Activated naive CD4-positive, alpha-beta T cell treated with anti-CD3 and anti-CD28 coated beads, Interleukin-2, amount 50 U/mL, for 24 hours (primary cell): ENCODE data around the gene C1QTNF12.

Experiments used
- H3K27ac Mint-ChIP-seq: one replicate; pipeline ENCODE4 v1.8.0; 2021; ENCODE audit warnings: mild to moderate bottlenecking, mixed read lengths
- H3K27me3 Mint-ChIP-seq: one replicate; pipeline ENCODE4 v1.8.0; 2021; ENCODE audit warnings: mixed read lengths
- H3K36me3 Mint-ChIP-seq: one replicate; pipeline ENCODE4 v1.8.0; 2021; ENCODE audit warnings: mixed read lengths
- H3K4me1 Mint-ChIP-seq: one replicate; pipeline ENCODE4 v1.8.0; 2021; ENCODE audit warnings: mixed read lengths
- H3K4me3 Mint-ChIP-seq: one replicate; pipeline ENCODE4 v1.8.0; 2021; ENCODE audit warnings: mild to moderate bottlenecking, mixed read lengths
- H3K9me3 Mint-ChIP-seq: one replicate; pipeline ENCODE4 v1.8.0; 2021; ENCODE audit warnings: mixed read lengths

Gene C1QTNF12, protein sequence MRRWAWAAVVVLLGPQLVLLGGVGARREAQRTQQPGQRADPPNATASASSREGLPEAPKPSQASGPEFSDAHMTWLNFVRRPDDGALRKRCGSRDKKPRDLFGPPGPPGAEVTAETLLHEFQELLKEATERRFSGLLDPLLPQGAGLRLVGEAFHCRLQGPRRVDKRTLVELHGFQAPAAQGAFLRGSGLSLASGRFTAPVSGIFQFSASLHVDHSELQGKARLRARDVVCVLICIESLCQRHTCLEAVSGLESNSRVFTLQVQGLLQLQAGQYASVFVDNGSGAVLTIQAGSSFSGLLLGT

DNA sequence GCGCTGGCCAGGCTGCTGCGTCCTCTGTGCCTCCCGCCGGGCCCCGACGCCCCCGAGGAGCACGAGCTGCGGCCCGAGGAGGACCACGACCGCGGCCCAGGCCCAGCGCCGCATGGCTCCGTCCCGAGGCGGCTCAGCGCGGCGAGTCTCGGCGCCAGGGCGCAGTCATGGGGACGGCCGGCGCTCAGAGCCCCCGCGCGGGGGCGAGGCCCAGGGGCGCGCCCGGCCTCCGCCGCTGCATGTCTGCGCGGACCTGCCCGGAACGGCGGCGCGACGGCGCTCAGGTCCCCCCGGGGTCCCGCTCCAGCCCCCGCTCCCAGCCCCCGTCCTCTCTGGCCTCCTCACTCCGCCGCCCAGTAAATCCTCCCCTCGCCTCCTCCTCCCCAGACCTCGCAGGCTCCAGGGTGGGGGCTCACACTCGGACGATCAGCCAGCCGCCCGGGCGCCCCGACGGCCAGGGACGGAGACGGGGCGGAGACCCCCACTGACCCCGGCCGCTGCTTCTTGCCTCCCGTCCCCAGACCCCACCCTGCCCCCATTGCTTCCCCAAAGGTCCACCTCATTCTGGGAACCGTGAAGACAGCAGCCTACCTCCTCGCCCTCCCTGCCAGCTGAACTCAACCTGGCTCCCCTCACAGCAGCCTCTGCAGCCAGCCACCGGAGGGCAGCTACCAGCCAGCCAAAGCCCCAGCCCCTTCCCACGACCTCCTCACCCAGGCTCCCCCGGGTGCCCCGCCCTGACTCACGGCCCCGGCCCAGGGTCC lies at the start of gene C1QTNF12:
Gene C1QTNF12, minus strand, starts transcription at position 146 of the 764 bp plus-strand sequence. Its CDS starts 32 bp downstream, at position 114.
- H3K4me3 Mint-ChIP-seq = no peak within 1 kb of the TSS
- H3K4me1 Mint-ChIP-seq = peaks cover 16% of the 10 kb centered on the region
- H3K36me3 Mint-ChIP-seq = no peaks in the 10 kb centered on the region
- H3K27me3 Mint-ChIP-seq = no peaks in the 10 kb centered on the region
- no peaks in the 10 kb centered on the region for H3K9me3 Mint-ChIP-seq
- no peak within 1 kb of the TSS for H3K27ac Mint-ChIP-seq

DNA sequence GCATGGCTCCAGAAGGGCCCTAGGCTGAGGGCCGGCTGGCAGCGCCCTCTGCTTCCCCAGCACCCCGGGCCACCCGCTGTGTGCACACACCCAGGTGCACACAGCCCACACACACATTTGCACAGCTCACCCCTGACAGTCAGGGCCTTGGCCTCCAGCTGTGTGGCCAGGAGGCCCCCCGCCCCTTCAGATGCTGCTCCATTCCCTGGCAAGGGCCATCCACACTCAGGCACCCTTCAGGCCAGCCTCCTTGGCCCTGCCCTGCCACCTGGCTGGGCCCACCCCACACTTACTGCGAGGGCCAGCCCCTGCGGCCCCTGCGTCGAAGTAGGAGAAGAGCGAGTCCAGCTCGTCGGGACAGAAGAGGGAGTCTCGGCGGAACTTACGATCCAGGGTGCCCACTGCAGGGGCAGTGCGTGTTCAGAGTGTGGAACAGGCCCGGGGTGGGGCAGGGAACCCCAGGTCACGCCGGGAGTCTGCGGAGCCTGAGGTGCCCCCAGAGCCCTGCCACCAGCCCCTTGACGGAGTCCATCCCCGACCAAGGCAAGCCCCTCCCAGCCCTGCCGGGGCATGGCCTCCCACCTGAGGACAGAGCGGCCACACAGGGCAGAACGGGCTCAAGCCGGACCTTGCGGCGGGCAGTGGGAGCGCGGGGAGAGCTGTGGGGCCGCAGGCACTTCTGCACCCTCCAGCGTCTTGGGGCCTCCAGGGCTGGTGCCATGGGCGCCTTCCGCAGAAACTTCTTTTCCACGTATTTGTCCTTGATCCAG lies 48.8 kb upstream of the C1QTNF12 start:
- Mint-ChIP-seq H3K27me3 (no peaks in the 10 kb centered on the region), H3K4me3 (no peak overlapping the region), H3K9me3 (no peaks in the 10 kb centered on the region), H3K4me1 (no peaks in the 10 kb centered on the region), H3K36me3 (no peaks in the 10 kb centered on the region), H3K27ac (no peak overlapping the region)

GRCh38 chr1:1294250-1294890 lies 47.8 kb upstream of the C1QTNF12 start:
- H3K4me3 Mint-ChIP-seq = no peak overlapping the region
- no peak overlapping the region for H3K27ac Mint-ChIP-seq
- no peaks in the 10 kb centered on the region for H3K9me3 Mint-ChIP-seq
- H3K4me1 Mint-ChIP-seq = no peaks in the 10 kb centered on the region
- no peaks in the 10 kb centered on the region for H3K36me3 Mint-ChIP-seq
- H3K27me3 Mint-ChIP-seq = no peaks in the 10 kb centered on the region

DNA sequence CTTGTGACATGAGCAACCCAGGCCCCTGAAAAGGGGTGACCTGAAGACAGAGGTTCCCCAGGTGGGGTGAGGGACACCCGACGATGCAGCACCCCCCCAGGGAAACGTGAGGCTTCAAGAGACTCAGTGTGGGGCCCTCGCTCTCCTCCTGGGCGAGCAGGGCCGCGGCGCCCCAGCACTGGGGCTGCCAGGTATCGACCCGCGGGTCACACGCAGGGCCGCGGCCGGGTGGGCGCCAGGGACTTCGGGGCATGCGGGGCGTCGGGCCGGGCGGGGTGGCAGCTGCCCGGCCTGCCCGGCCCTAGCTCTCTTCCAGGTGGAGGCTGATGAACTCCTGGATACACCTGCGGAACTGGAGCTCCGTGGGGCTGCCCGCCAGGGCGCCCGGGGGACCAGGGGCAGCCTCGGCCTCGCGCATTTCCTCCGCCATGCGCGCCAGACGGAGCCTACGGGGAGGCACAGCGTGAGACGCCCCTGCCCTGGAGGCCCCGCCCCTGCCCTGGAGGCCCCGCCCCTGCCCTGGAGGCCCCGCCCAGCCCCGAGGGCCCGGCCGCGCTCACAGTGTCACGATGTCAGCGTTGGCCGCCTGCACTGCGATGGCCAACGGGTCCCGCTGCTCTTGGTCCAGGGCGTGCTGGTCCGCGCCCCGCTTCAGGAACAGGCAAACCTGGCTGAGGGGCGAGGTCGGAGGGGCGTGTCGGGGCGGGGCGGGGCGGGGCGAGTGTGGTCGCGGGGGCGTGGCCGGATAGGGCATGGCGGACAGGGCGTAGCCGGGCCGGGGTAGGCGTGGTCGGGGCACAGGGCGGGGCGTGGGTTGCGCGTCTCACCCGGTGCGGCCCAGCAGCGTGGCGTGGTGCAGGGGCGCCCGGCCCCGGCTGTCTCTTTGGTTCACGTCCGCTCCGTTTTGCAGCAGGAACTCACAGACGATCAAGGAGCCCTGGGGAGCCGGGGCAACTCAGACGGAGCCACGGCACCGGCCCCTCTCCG lies 47.0 kb upstream of the C1QTNF12 start:
- no peaks in the 10 kb centered on the region for H3K4me1 Mint-ChIP-seq
- H3K4me3 Mint-ChIP-seq = no peak overlapping the region
- H3K27ac Mint-ChIP-seq = no peak overlapping the region
- no peaks in the 10 kb centered on the region for H3K36me3 Mint-ChIP-seq
- H3K27me3 Mint-ChIP-seq = no peaks in the 10 kb centered on the region
- H3K9me3 Mint-ChIP-seq = no peaks in the 10 kb centered on the region

DNA sequence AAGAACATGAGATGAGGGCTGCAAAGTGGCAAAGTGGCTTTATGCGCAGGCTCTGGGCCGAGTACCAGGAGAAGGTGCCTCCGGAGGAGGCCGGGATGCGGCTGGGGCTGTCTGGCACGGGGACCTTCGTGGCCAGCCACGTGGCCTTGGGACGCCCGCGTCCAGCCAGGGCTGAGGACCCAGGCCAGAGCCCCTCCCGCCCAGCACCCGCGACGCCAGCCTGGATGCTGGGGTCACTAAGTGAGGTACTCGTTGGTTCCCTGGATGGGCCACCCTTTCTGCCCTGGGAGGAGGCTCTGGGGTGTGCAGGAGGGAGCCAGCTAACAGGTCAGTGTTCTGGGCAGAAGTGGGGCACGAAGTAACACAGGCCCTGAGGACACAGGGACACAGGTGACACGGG lies 46.3 kb upstream of the C1QTNF12 start:
- no peaks in the 10 kb centered on the region for H3K36me3 Mint-ChIP-seq
- H3K4me1 Mint-ChIP-seq = no peaks in the 10 kb centered on the region
- no peaks in the 10 kb centered on the region for H3K9me3 Mint-ChIP-seq
- H3K4me3 Mint-ChIP-seq = no peak overlapping the region
- no peaks in the 10 kb centered on the region for H3K27me3 Mint-ChIP-seq
- no peak overlapping the region for H3K27ac Mint-ChIP-seq

GRCh38 chr1:1292442-1292779 lies 45.9 kb upstream of the C1QTNF12 start:
- no peaks in the 10 kb centered on the region for H3K27me3 Mint-ChIP-seq
- no peak overlapping the region for H3K27ac Mint-ChIP-seq
- no peak overlapping the region for H3K4me3 Mint-ChIP-seq
- H3K9me3 Mint-ChIP-seq = no peaks in the 10 kb centered on the region
- H3K36me3 Mint-ChIP-seq = no peaks in the 10 kb centered on the region
- no peaks in the 10 kb centered on the region for H3K4me1 Mint-ChIP-seq

DNA sequence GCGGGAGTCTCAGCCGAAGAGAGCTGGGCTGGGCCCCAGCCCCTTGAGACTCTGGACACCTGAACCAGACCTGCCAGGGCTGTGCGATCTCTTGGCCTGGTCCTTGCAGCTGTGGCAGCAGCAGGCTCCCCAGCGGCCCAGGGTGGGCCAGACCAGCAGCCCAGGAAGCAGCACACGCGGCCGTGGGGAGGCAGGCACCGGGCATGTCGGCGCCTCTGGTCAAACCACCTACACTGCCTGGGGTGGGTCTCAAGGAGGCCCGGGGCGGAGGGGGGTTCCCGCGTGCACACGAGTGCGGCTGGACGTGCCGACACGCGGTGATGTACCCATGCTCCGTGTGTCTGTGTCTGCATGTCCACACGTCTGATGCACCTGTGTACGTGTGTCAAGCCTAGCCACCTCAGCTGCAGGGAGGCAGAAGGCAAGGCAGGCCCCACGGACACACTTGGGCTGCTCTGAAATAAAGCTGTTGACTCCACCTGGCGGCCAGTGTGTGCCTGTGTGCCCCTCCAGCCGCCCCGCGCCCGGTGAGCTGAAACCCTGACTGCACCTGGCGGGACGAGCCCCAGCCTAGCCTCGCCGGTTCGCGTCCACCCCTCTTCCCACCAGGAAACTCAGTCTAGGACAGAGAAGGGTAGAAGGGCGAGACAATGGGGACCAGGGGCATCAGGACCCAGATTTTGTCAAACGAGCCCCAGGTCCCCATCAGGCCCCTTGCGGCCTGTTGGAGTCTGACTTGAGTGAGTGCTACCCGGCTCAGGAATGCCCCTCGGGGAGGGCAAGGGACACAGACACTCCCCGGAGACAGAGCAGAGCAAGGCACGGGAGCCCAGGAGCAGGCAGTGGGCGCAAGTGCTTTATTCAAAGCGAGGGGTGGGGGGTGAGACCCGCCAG lies 45.3 kb upstream of the C1QTNF12 start:
- Mint-ChIP-seq H3K4me1 (no peaks in the 10 kb centered on the region), H3K27ac (no peak overlapping the region), H3K4me3 (no peak overlapping the region), H3K9me3 (no peaks in the 10 kb centered on the region), H3K36me3 (no peaks in the 10 kb centered on the region), H3K27me3 (no peaks in the 10 kb centered on the region)

GRCh38 chr1:1291023-1291528 lies 44.6 kb upstream of the C1QTNF12 start:
- no peaks in the 10 kb centered on the region for H3K27me3 Mint-ChIP-seq

DNA sequence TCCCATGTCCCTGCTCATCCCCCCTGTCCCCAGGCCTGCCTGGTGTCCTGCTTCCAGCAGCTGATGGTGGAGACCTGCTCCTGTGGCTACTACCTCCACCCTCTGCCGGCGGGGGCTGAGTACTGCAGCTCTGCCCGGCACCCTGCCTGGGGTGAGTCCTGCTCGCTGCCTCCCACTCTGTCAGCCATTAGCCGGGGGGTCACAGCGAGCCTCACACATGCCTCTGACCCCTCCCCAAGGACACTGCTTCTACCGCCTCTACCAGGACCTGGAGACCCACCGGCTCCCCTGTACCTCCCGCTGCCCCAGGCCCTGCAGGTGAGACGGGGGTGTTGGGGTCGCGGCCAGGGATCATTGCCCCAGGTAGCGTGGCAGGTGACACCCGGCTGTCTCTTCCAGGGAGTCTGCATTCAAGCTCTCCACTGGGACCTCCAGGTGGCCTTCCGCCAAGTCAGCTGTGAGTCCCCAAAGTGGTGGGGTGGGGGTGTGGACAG lies 43.8 kb upstream of the C1QTNF12 start:
- no peak overlapping the region for H3K27ac Mint-ChIP-seq
- no peaks in the 10 kb centered on the region for H3K36me3 Mint-ChIP-seq
- H3K4me1 Mint-ChIP-seq = no peaks in the 10 kb centered on the region
- H3K4me3 Mint-ChIP-seq = no peak overlapping the region
- H3K27me3 Mint-ChIP-seq = no peaks in the 10 kb centered on the region
- no peaks in the 10 kb centered on the region for H3K9me3 Mint-ChIP-seq

More at GRCh38 chr1:1291023-1291528, 44.6 kb upstream of the C1QTNF12 start:
- Mint-ChIP-seq H3K9me3 (no peaks in the 10 kb centered on the region), H3K4me1 (no peaks in the 10 kb centered on the region), H3K27ac (no peak overlapping the region), H3K4me3 (no peak overlapping the region), H3K36me3 (no peaks in the 10 kb centered on the region)

- Mint-ChIP-seq H3K36me3 (no peaks in the 10 kb centered on the region), H3K27ac (no peak overlapping the region), H3K4me1 (no peaks in the 10 kb centered on the region), H3K27me3 (no peaks in the 10 kb centered on the region), H3K9me3 (no peaks in the 10 kb centered on the region), H3K4me3 (no peak overlapping the region)
These were observed 41.0 kb upstream of the C1QTNF12 start for GRCh38 chr1:1287288-1288110.

- Mint-ChIP-seq H3K27ac (no peak overlapping the region), H3K4me1 (no peaks in the 10 kb centered on the region), H3K36me3 (no peaks in the 10 kb centered on the region), H3K27me3 (no peaks in the 10 kb centered on the region), H3K4me3 (no peak overlapping the region), H3K9me3 (no peaks in the 10 kb centered on the region)
These were observed 40.1 kb upstream of the C1QTNF12 start for GRCh38 chr1:1286313-1287261.

- Mint-ChIP-seq H3K9me3 (no peaks in the 10 kb centered on the region), H3K27me3 (no peaks in the 10 kb centered on the region), H3K4me1 (no peaks in the 10 kb centered on the region), H3K27ac (no peak overlapping the region), H3K4me3 (no peak overlapping the region), H3K36me3 (no peaks in the 10 kb centered on the region)
These were observed 39.2 kb upstream of the C1QTNF12 start for GRCh38 chr1:1285611-1286311.
